Thyroid gland (tissue), 4 donors: ENCODE results near the gene FAM20A. TPM values are rescaled to one million over a fixed set of nuclear protein-coding genes. Genes with fewer than 3 reads are reported as not detected.

Experiments used
- DNase-seq, 2 donors: peaks; one replicate each; pipeline ENCODE4 v3.0.0-alpha.2; 2019
- H3K27ac ChIP-seq, 3 donors: fragments of 200-600 bp; sonication (generic); 1 replicate in 2 of 3; 2 replicates in 1 of 3; pipeline ENCODE4 v1.5.1; 2016 to 2019; ENCODE audit warnings: mild to moderate bottlenecking in 1 of 3, moderate library complexity in 1 of 3
- H3K27me3 ChIP-seq: fragments of 200-600 bp; sonication (generic); one replicate; pipeline ENCODE4 v1.5.1; 2019
- H3K36me3 ChIP-seq, 2 donors: fragments of 200-600 bp; sonication (generic); one replicate each; pipeline ENCODE4 v1.5.1; 2016 to 2019
- H3K4me1 ChIP-seq, 2 donors: fragments of 200-600 bp; sonication (generic); one replicate each; pipeline ENCODE4 v1.5.1; 2017 to 2019
- H3K4me3 ChIP-seq, 3 donors: fragments of 200-600 bp; sonication (generic); replicated peaks in 1 of 3; 1 replicate in 2 of 3; 2 replicates in 1 of 3; pipeline ENCODE4 v1.5.1; 2016; ENCODE audit warnings: mild to moderate bottlenecking in 1 of 3
- H3K9me3 ChIP-seq: fragments of 200-600 bp; sonication (generic); one replicate; pipeline ENCODE4 v1.5.1; 2017
- POLR2A ChIP-seq, 2 donors: fragments of 450-650 bp; IDR thresholded peaks; one replicate each; pipeline ENCODE4 v1.6.1; 2017; ENCODE audit warnings: antibody characterized with exemption in 2 of 2, mild to moderate bottlenecking in 2 of 2, moderate library complexity in 1 of 2
- WGBS, 2 donors: methylation state at CpG; one replicate each; pipeline ENCODE4 v1.1.5; 2017; 5-methylcytosine and 5-hydroxymethylcytosine counted together
- intact Hi-C: fragments of 100-400 bp; cut with DNase I; formaldehyde crosslinking; loops from one replicate; pipeline ENCODE4 v1.15.1; 2023
- total RNA-seq, 4 donors: library from RNA; depleted of rRNA; stranded (reverse); fragments of >200 nt; gene quantifications; one replicate each; pipeline ENCODE4 v1.2.3, GENCODE V29; 2016
- TF ChIP-seq, protein P1 (sequence below), 6 experiments: fragments of 200-600 bp in 3 of 6; fragments of 450-650 bp in 3 of 6; sonication (generic) in 3 of 6; IDR thresholded peaks; one replicate each; pipeline ENCODE4 v1.5.1; 2016 to 2019; ENCODE audit warnings: antibody characterized with exemption in 6 of 6, mild to moderate bottlenecking in 2 of 6, inconsistent platforms in 1 of 6, moderate library complexity in 1 of 6

Gene FAM20A
- total RNA-seq, 4 donors from 2014 or later: 7.6 to 20.8 (median 14.1) TPM

DNA sequence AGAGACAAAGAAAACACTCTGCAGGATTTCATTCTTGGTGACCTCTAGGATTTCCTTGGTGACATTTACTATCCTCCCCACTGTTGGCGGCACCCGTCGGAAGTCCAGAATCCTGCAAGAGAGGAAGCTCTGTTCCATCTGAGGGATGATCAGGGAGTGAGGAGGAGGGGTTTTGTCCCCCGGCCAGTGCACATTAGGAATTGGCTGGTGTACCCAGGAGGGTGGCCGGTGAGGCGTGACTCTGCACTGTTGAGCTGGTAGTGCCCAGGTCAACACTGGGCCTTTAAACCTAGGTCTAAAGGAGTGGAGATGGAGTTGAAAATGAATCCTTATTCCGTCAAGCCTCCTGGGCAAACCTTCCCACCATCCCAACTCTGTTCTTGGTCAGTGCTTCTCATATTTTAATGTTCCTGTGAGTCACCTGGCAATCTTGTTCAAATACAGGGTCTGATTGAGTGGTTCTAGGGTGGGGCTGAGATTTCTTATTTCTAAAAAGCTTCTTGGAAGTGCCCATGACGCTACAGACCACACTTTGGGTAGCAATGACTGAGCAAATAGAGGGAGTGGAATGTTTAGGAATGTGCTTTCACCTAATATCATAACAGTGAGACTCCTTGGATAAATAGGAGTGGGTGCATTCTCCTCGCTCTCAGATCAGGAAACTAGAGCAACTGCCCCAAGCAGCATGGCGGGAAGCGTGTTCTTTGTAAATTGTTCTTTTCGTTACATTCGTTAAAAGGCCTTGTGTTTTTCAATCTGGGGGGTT, 58.3 kb downstream of the FAM20A start:
- intact Hi-C loops: loop anchor here (5.0 to 10.0 kb wide), 2 partner anchors 52 to 209 kb away; no protein-coding TSS in a partner anchor
- H3K27me3 ChIP-seq: no peaks in the 10 kb centered on the region
- H3K9me3 ChIP-seq: no peaks in the 10 kb centered on the region
- H3K36me3 ChIP-seq: peaks cover 0 to under 1% of the 10 kb centered on the region in 2 donors
- peak; percentile 52 to 67 for DNase-seq
- peak overlapping the region; percentile 43 to 57 (median 45) for H3K27ac ChIP-seq
- TF ChIP-seq, protein P1, sequence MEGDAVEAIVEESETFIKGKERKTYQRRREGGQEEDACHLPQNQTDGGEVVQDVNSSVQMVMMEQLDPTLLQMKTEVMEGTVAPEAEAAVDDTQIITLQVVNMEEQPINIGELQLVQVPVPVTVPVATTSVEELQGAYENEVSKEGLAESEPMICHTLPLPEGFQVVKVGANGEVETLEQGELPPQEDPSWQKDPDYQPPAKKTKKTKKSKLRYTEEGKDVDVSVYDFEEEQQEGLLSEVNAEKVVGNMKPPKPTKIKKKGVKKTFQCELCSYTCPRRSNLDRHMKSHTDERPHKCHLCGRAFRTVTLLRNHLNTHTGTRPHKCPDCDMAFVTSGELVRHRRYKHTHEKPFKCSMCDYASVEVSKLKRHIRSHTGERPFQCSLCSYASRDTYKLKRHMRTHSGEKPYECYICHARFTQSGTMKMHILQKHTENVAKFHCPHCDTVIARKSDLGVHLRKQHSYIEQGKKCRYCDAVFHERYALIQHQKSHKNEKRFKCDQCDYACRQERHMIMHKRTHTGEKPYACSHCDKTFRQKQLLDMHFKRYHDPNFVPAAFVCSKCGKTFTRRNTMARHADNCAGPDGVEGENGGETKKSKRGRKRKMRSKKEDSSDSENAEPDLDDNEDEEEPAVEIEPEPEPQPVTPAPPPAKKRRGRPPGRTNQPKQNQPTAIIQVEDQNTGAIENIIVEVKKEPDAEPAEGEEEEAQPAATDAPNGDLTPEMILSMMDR (IDR thresholded peaks at IDR 0.05): no peak
- TF ChIP-seq POLR2A (IDR thresholded peaks at IDR 0.05): no peak
- 76 to 85% methylated on average over 13 of the region's 13 CpGs for WGBS, 2 donors
- H3K4me1 ChIP-seq: peaks cover 9 to 19% of the 10 kb centered on the region in 2 donors
- H3K4me3 ChIP-seq: no peak overlapping the region

DNA sequence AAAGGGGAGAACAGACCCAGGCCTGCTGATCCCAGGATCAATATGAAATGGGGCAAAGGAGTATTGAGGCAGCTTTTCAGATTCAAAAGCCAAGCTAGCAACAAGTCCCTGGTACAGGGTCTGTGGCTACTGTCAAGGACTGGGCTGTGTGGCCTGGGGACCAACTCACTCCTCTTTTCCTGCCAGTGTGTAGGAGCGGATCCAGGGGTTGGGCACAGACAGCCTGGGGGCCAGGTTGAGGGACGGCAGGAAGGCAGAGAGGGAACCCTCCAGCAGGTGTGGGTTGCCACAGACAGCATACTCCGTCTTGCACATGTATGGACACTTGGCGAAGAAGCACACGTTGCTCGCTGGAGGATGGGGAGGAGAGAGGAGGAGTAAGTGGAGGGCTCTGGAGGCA, 59.4 kb downstream of the FAM20A start:
- no peak for DNase-seq
- WGBS, 2 donors: 92 to 93% methylated on average over 6 of the region's 6 CpGs
- Histone ChIP-seq H3K9me3 (no peaks in the 10 kb centered on the region), H3K36me3 (peaks cover 8 to 10% of the 10 kb centered on the region in 2 donors), H3K27me3 (no peaks in the 10 kb centered on the region), H3K27ac (peak overlapping the region in 2 of 3 donors; percentile 43 to 57), H3K4me3 (no peak overlapping the region), H3K4me1 (peaks cover 9 to 19% of the 10 kb centered on the region in 2 donors)
- intact Hi-C loops: loop anchor here (5.0 to 10.0 kb wide), 2 partner anchors 53 to 210 kb away; no protein-coding TSS in a partner anchor
- no peak for TF ChIP-seq POLR2A (IDR thresholded peaks at IDR 0.05)
- TF ChIP-seq, protein P1 (IDR thresholded peaks at IDR 0.05): no peak

DNA sequence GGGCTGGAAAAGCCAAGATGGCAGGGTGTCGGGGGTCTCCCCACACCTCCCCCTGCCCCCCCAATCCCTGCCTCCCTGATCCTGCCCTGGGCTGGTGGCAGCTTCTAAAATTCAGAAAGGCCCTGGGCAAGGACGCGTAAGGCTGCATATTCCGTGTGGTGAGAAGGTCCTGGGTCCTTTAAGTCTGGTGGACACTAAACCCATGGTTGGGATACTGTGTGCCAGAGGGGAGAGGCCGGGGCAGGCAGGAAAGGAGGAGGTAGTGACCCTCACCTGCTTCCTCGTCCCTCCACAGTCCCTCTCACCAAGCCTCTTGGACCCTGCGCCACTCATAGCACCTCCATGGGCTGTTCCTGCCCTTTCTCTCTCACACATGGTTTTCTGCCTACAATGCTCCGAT, 60.2 kb downstream of the FAM20A start:
- no peak overlapping the region for H3K27ac ChIP-seq
- no peak for DNase-seq
- 91 to 95% methylated on average over 8 of the region's 8 CpGs for WGBS, 2 donors
- no peak for TF ChIP-seq POLR2A (IDR thresholded peaks at IDR 0.05)
- TF ChIP-seq, protein P1 (IDR thresholded peaks at IDR 0.05): no peak
- peaks cover 8 to 10% of the 10 kb centered on the region in 2 donors for H3K36me3 ChIP-seq
- no peak overlapping the region for H3K4me3 ChIP-seq
- intact Hi-C loops: loop anchor here (5.0 to 10.0 kb wide), 2 partner anchors 54 to 211 kb away; no protein-coding TSS in a partner anchor
- H3K4me1 ChIP-seq: peaks cover 9 to 19% of the 10 kb centered on the region in 2 donors
- H3K9me3 ChIP-seq: no peaks in the 10 kb centered on the region
- no peaks in the 10 kb centered on the region for H3K27me3 ChIP-seq

DNA sequence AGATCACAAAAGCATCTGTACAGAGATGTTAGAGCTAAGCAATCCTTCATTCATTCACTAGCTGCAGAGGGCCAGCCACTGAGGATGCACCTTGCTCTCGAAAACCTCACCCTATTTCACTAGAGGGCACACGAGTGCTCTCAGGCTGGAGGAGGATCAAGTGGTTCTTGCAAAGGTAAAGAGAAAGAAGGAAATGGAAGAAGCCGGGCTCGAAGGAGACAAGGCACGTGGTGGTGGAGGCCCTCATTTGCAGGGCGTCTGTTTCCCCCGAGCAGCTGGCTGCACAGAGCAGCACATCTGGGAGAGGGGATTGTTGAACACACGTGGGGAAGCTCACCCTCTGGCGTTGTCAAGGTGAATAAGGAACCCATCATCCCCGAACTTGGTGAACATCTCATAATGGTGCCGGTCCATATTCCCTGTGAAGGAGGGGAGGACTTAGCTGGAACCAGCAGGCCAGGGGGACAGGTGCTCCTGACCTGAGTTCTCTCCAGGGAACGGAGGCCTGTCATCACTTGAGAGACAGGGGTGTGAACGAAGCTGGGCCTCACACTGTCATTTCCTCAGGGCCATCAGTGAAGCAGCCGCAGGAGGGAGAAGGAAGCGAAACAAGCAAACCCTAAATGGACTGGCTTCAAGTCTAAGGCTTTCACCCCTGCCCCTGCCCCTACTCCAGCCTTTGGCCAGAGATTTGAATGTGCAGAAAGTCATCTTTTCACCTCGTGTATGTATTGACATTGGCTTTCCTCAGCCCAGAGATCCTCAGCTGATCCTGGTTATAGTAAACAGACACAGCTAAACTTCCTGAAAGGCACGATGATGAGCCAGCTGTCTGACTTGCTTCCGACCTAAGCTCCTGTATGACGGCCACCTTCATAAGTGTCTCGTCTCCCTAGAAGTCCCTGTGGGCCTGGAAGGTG, 61.4 kb downstream of the FAM20A start:
- DNase-seq: peak; percentile 55 to 65
- intact Hi-C loops: loop anchor here (5.0 to 10.0 kb wide), 2 partner anchors 55 to 212 kb away; no protein-coding TSS in a partner anchor
- Histone ChIP-seq H3K27ac (peak overlapping the region in 1 of 3 donors; percentile 26), H3K4me3 (no peak overlapping the region), H3K36me3 (peaks cover 8 to 10% of the 10 kb centered on the region in 2 donors), H3K27me3 (no peaks in the 10 kb centered on the region), H3K9me3 (no peaks in the 10 kb centered on the region), H3K4me1 (peaks cover 9 to 19% of the 10 kb centered on the region in 2 donors)
- TF ChIP-seq, protein P1 (IDR thresholded peaks at IDR 0.05): peak in 5 of 6 experiments; percentile 16 to 68 (median 58)
- TF ChIP-seq POLR2A (IDR thresholded peaks at IDR 0.05): no peak
- 64 to 65% methylated on average over 20 of the region's 20 CpGs for WGBS, 2 donors
